ENCODE results near the gene PTPRN2.
"Not testable (repeated sequence)": the region's sequence is repeated elsewhere in the genome, so short reads cannot be mapped to it uniquely, and the experiment has no call there.

The PTPRN2 gene

DNA sequence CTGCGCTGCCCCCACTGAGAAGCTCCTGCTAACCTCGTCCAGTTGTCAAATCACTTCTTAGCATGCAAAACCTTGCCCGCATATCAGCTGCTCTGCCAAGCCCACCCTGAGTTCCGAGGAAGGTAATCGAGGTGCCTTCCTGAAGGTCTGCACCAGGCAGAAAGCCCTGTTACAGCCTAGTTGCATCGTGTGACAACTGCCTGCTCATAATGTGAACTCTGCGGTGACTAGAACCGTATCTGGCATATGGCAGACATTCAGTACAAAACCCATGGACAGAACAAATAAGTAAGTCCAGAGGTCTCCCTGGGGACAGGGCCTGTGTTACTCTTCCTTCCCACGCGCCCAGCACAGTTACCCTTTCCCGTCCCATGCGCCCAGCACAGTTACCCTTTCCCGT is 856.5 kb downstream of the PTPRN2 start:
- TF ChIP-seq, protein P1, sequence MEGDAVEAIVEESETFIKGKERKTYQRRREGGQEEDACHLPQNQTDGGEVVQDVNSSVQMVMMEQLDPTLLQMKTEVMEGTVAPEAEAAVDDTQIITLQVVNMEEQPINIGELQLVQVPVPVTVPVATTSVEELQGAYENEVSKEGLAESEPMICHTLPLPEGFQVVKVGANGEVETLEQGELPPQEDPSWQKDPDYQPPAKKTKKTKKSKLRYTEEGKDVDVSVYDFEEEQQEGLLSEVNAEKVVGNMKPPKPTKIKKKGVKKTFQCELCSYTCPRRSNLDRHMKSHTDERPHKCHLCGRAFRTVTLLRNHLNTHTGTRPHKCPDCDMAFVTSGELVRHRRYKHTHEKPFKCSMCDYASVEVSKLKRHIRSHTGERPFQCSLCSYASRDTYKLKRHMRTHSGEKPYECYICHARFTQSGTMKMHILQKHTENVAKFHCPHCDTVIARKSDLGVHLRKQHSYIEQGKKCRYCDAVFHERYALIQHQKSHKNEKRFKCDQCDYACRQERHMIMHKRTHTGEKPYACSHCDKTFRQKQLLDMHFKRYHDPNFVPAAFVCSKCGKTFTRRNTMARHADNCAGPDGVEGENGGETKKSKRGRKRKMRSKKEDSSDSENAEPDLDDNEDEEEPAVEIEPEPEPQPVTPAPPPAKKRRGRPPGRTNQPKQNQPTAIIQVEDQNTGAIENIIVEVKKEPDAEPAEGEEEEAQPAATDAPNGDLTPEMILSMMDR (IDR thresholded peaks at IDR 0.05; ENCODE audit: extremely low read depth, insufficient read depth, missing control alignments) = no peak
- in situ Hi-C loops (cut with MboI; ENCODE audit: low pct_unique_long_range_greater_than_20kb, low sequenced_read_pairs, unreplicated experiment) = no loop called here
- DNase-seq (ENCODE audit: low spot score) = no peak

- in situ Hi-C loops (cut with MboI; ENCODE audit: low pct_unique_long_range_greater_than_20kb, low sequenced_read_pairs, unreplicated experiment) = no loop called here
- DNase-seq (ENCODE audit: low spot score) = no peak
- TF ChIP-seq, protein P1 (IDR thresholded peaks at IDR 0.05; ENCODE audit: extremely low read depth, insufficient read depth, missing control alignments) = no peak
Observed at GRCh38 chr7:157730614-157731013, 857.0 kb downstream of the PTPRN2 start.

DNA sequence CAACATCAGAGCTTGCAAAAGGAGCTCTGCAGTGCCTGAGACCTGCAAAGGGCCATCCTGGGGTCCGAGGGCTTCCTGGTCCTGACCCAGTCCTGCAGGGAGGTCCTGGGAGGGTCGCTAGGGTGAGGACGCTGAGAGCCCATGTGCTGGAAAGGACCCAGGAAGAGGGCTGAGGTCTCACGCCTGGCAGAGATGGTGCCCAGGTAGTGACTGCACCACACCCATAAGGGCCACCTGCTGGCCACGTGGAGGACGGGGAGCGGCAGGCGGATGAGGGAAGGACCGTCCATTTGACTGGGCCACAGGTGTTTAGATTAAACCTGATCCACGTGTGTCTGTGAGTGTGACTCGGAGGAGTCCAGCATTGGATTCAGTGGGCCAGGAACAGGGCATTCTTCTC is 858.1 kb downstream of the PTPRN2 start:
- TF ChIP-seq, protein P1 (IDR thresholded peaks at IDR 0.05; ENCODE audit: extremely low read depth, insufficient read depth, missing control alignments) = no peak

GRCh38 chr7:157727964-157728615 is 859.5 kb downstream of the PTPRN2 start:
- DNase-seq (ENCODE audit: low spot score) = no peak
- in situ Hi-C loops (cut with MboI; ENCODE audit: low pct_unique_long_range_greater_than_20kb, low sequenced_read_pairs, unreplicated experiment) = no loop called here
- TF ChIP-seq, protein P1 (IDR thresholded peaks at IDR 0.05; ENCODE audit: extremely low read depth, insufficient read depth, missing control alignments) = no peak

More for the DNA sequence above, 858.1 kb downstream of the PTPRN2 start:
- DNase-seq (ENCODE audit: low spot score) = no peak
- in situ Hi-C loops (cut with MboI; ENCODE audit: low pct_unique_long_range_greater_than_20kb, low sequenced_read_pairs, unreplicated experiment) = no loop called here

GRCh38 chr7:157726764-157727163 is 860.9 kb downstream of the PTPRN2 start:
- in situ Hi-C loops (cut with MboI; ENCODE audit: low pct_unique_long_range_greater_than_20kb, low sequenced_read_pairs, unreplicated experiment) = no loop called here
- TF ChIP-seq, protein P1 (IDR thresholded peaks at IDR 0.05; ENCODE audit: extremely low read depth, insufficient read depth, missing control alignments) = no peak
- DNase-seq (ENCODE audit: low spot score) = no peak

DNA sequence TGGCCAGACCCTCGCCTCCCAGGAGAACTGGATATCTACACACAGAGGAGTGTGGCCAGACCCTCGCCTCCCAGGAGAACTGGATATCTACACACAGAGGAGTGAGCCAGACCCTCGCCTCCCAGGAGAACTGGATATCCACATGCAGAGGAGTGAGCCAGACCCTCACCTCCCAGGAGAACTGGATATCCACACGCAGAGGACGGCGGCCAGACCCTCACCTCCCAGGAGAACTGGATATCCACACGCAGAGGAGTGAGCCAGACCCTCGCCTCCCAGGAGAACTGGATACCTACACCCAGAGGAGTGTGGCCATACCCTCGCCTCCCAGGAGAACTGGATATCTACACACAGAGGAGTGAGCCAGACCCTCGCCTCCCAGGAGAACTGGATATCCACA is 862.3 kb downstream of the PTPRN2 start:
- in situ Hi-C loops (cut with MboI; ENCODE audit: low pct_unique_long_range_greater_than_20kb, low sequenced_read_pairs, unreplicated experiment) = not testable (repeated sequence)

GRCh38 chr7:157723205-157723604 is 864.4 kb downstream of the PTPRN2 start:
- DNase-seq (ENCODE audit: low spot score) = no peak
- in situ Hi-C loops (cut with MboI; ENCODE audit: low pct_unique_long_range_greater_than_20kb, low sequenced_read_pairs, unreplicated experiment) = no loop called here
- TF ChIP-seq, protein P1 (IDR thresholded peaks at IDR 0.05; ENCODE audit: extremely low read depth, insufficient read depth, missing control alignments) = no peak

More for the DNA sequence above, 862.3 kb downstream of the PTPRN2 start:
- DNase-seq (ENCODE audit: low spot score) = not testable (repeated sequence)
